OCI-M2 (cell line): ENCODE measurements around the gene PET100.

Experiments
- DNase-seq: peaks from one replicate; lab custom pipeline; 2025; ENCODE audit not compliant: unreplicated experiment; lab: John Stamatoyannopoulos, UW

Gene PET100

GRCh38 chr19:7678971-7679751 is 49.6 kb downstream of the PET100 start:
- DNase-seq = no peak

- no peak for DNase-seq
Measured at GRCh38 chr19:7679771-7680605, 50.4 kb downstream of the PET100 start.

GRCh38 chr19:7680606-7681339 is 51.2 kb downstream of the PET100 start, which contains the start of gene TRAPPC5:
TSS of gene TRAPPC5 (plus strand) at chr19:7680833. CDS start at chr19:7682254, 1,421 bp downstream.
- DNase-seq = peak; percentile 21
